K562 (cell line): ENCODE results near the gene ECE2. TPM values are rescaled to one million over a fixed set of nuclear protein-coding genes. Genes with fewer than 3 reads are reported as not detected.

ENCODE experiments used
- FOXK1 ChIP-seq: sonication (generic); formaldehyde crosslinking; IDR thresholded peaks from 2 replicates; pipeline ENCODE4 v1.8.0; 2022; ENCODE audit warnings: missing genetic modification reagents, mild to moderate bottlenecking, borderline replicate concordance
- HDAC1 ChIP-seq, 2 experiments: fragments of 450-650 bp; IDR thresholded peaks; 2 replicates each; pipeline ENCODE4 v1.6.1; 2016 to 2017; ENCODE audit warnings: inconsistent platforms in 1 of 2, mild to moderate bottlenecking in 1 of 2, moderate library complexity in 1 of 2
- HNRNPL ChIP-seq: fragments of 200-400 bp; formaldehyde crosslinking; IDR thresholded peaks from 2 replicates; pipeline ENCODE4 v1.6.1; 2017; ENCODE audit warnings: low read depth, mild to moderate bottlenecking, low read length
- JUNB ChIP-seq: fragments of 450-650 bp; formaldehyde crosslinking; conservative IDR thresholded peaks from 2 replicates; pipeline ENCODE4 v1.4.0; 2020; ENCODE audit warnings: mild to moderate bottlenecking
- KLF1 ChIP-seq: fragments of 450-650 bp; IDR thresholded peaks from 2 replicates; pipeline ENCODE4 v1.6.1; 2016; ENCODE audit warnings: missing genetic modification characterization, missing compliant biosample characterization
- L3MBTL2 ChIP-seq: fragments of 450-650 bp; IDR thresholded peaks from 2 replicates; pipeline ENCODE4 v1.6.1; 2016; ENCODE audit warnings: mild to moderate bottlenecking, moderate library complexity
- MYBL2 ChIP-seq, 2 experiments: fragments of 450-650 bp in 1 of 2; sonication (generic) in 1 of 2; formaldehyde crosslinking in 1 of 2; IDR thresholded peaks; 2 replicates each; pipeline versions ENCODE4 v1.6.1 to v1.8.1; 2017 to 2022; ENCODE audit warnings: borderline replicate concordance in 1 of 2, inconsistent platforms in 1 of 2, low read depth in 1 of 2, mild to moderate bottlenecking in 1 of 2, missing genetic modification reagents in 1 of 2, moderate library complexity in 1 of 2
- PHTF2 ChIP-seq: fragments of 250-450 bp; sonication (Bioruptor Pico); IDR thresholded peaks from 2 replicates; pipeline ENCODE4 v1.5.0; 2021; ENCODE audit warnings: mild to moderate bottlenecking
- SMARCE1 ChIP-seq: fragments of 450-650 bp; IDR thresholded peaks from 2 replicates; pipeline ENCODE4 v1.7.1; 2016; ENCODE audit warnings: mild to moderate bottlenecking
- SNRNP70 ChIP-seq: fragments of 200-400 bp; formaldehyde crosslinking; optimal IDR thresholded peaks from 2 replicates; pipeline ENCODE3; 2017; ENCODE audit warnings: low read depth, low read length
- ZBTB1 ChIP-seq: sonication (generic); formaldehyde crosslinking; IDR thresholded peaks from 2 replicates; pipeline ENCODE4 v1.8.1; 2023; ENCODE audit warnings: missing genetic modification reagents, low read depth, mild to moderate bottlenecking, borderline replicate concordance
- ZNF668 ChIP-seq: fragments of 250-450 bp; sonication (Bioruptor Pico); IDR thresholded peaks from 2 replicates; pipeline ENCODE4 v1.8.0; 2022; ENCODE audit warnings: mild to moderate bottlenecking, inconsistent platforms
- polyA plus RNA-seq, 8 experiments: library from polyadenylated mRNA; depleted of rRNA in 4 of 8; stranded (reverse) in 5 of 8; unstranded in 3 of 8; fragments of >200 nt; fragmentation: Nextera tagmentation in 2 of 8; fragmentation: Illumina TruSeq in 1 of 8; extraction: Ambion mirVana in 2 of 8; extraction: Trizol in 1 of 8; gene quantifications; 2 replicates each; pipeline versions ENCODE4 v1.2.1 to v1.2.3, GENCODE V29; 2011 to 2014; ENCODE audit warnings: inconsistent platforms in 1 of 8, missing spikeins in 1 of 8
- total RNA-seq, 7 experiments: library from RNA; depleted of rRNA in 6 of 7; stranded (reverse); fragments of >200 nt in 6 of 7; fragmentation: Illumina TruSeq in 2 of 7; extraction: Trizol in 2 of 7; gene quantifications; 2 replicates each; pipeline versions ENCODE4 v1.2.1 to v1.2.3, GENCODE V29; 2011 to 2021; ENCODE audit warnings: low replicate concordance in 1 of 7
- TF ChIP-seq, protein P1 (sequence below), 2 experiments: fragments of 450-650 bp; IDR thresholded peaks; 2 replicates each; pipeline ENCODE4 v1.6.1; 2018; ENCODE audit warnings: mild to moderate bottlenecking in 2 of 2, low read depth in 1 of 2; ENCODE audit not compliant: partially characterized antibody in 2 of 2
- TF ChIP-seq, protein P2 (sequence below), 2 experiments: fragments of 150-350 bp in 1 of 2; IDR thresholded peaks; 2 replicates each; pipeline ENCODE4 v1.6.1; 2012 to 2016; ENCODE audit warnings: low read depth in 2 of 2, low read length in 2 of 2, mild to moderate bottlenecking in 1 of 2, moderate library complexity in 1 of 2
- TF ChIP-seq, protein P3 (sequence below): fragments of 450-650 bp; formaldehyde crosslinking; IDR thresholded peaks from 2 replicates; pipeline ENCODE4 v1.4.0; 2022; ENCODE audit warnings: missing genetic modification characterization

ECE2 gene
- total and polyA plus RNA-seq, 9 of the 15 experiments (the other 6 are each of a cell fraction or from before 2014, with no cell fraction given) = not detected

DNA sequence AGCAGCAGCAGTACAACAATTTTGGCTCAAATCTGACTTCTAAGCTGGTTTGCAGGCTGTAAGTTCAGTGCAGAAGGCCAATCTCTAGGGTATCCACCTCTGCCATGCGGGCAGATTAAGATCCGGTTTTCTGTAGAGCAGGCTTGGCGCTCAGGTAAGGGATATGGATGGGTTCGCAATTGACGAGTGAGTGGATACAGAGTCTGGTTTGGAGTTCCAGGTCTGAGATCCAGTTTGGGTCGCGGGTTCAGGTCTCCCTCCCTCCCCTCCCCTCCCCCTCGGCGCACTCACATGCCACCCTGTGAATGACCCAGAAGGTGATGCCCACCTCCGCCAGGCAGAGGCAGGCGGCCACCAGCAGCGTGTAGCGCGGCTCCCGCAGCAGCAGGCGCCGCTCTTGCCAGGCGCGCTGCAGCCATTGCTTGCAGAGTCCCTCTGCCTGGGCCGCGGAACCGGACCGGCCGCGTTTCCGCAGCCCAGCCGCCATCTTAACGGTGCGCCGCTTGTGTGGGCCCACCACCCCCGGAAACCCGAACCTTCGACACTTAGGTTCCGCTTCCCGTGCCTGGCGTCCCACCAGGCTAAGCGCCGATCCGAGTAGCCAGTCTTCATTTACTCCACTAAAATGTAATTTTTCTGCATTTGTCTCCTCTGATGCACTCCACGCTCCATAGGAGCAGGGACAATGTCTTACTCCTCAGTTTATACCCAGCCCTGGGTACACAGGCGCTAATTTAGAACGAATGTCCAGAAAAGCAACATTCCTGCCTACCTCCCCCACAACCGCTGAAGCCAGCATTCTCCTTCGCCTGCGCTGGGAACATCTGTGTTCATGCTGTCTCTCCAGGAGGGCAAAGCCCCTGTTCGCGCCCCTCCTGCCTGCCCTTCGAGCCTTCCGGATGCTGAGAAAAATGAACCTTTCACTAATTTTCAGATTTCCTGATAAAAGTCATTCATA is 27.1 kb upstream of the ECE2 start, which contains the start of gene ALG3 (continued):
- TF ChIP-seq, protein P1, sequence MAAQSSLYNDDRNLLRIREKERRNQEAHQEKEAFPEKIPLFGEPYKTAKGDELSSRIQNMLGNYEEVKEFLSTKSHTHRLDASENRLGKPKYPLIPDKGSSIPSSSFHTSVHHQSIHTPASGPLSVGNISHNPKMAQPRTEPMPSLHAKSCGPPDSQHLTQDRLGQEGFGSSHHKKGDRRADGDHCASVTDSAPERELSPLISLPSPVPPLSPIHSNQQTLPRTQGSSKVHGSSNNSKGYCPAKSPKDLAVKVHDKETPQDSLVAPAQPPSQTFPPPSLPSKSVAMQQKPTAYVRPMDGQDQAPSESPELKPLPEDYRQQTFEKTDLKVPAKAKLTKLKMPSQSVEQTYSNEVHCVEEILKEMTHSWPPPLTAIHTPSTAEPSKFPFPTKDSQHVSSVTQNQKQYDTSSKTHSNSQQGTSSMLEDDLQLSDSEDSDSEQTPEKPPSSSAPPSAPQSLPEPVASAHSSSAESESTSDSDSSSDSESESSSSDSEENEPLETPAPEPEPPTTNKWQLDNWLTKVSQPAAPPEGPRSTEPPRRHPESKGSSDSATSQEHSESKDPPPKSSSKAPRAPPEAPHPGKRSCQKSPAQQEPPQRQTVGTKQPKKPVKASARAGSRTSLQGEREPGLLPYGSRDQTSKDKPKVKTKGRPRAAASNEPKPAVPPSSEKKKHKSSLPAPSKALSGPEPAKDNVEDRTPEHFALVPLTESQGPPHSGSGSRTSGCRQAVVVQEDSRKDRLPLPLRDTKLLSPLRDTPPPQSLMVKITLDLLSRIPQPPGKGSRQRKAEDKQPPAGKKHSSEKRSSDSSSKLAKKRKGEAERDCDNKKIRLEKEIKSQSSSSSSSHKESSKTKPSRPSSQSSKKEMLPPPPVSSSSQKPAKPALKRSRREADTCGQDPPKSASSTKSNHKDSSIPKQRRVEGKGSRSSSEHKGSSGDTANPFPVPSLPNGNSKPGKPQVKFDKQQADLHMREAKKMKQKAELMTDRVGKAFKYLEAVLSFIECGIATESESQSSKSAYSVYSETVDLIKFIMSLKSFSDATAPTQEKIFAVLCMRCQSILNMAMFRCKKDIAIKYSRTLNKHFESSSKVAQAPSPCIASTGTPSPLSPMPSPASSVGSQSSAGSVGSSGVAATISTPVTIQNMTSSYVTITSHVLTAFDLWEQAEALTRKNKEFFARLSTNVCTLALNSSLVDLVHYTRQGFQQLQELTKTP (IDR thresholded peaks at IDR 0.05; ENCODE audit: low read depth in 1 of 2, partially characterized antibody in 2 of 2) = peak in 1 of 2 experiments; percentile 27
- TF ChIP-seq HNRNPL (peak; percentile 89; the same call in 1 of the 2 replicates), SMARCE1 (no peak), PHTF2 (CRISPR knock-in tag) (no peak), L3MBTL2 (no peak), ZNF668 (CRISPR knock-in tag) (no peak), KLF1 (tag) (peak; percentile 65; the same call in 1 of the 2 replicates), FOXK1 (CRISPR knock-in tag) (no peak), SNRNP70 (no peak), MYBL2 (IDR thresholded peaks at IDR 0.05; ENCODE audit: low read depth) (0 out of 2 replicates have a peak, but pooled peaks have one; percentile 12), MYBL2 (CRISPR knock-in tag; IDR thresholded peaks at IDR 0.05; ENCODE audit: borderline replicate concordance) (no peak), JUNB (CRISPR knock-in tag) (no peak), ZBTB1 (CRISPR knock-in tag) (no peak; the same call in 1 of the 2 replicates), HDAC1 (IDR thresholded peaks at IDR 0.05) (peak in 1 of 2 experiments; percentile 98; a peak in 3 of 4 replicates)
- TF ChIP-seq, protein P2, sequence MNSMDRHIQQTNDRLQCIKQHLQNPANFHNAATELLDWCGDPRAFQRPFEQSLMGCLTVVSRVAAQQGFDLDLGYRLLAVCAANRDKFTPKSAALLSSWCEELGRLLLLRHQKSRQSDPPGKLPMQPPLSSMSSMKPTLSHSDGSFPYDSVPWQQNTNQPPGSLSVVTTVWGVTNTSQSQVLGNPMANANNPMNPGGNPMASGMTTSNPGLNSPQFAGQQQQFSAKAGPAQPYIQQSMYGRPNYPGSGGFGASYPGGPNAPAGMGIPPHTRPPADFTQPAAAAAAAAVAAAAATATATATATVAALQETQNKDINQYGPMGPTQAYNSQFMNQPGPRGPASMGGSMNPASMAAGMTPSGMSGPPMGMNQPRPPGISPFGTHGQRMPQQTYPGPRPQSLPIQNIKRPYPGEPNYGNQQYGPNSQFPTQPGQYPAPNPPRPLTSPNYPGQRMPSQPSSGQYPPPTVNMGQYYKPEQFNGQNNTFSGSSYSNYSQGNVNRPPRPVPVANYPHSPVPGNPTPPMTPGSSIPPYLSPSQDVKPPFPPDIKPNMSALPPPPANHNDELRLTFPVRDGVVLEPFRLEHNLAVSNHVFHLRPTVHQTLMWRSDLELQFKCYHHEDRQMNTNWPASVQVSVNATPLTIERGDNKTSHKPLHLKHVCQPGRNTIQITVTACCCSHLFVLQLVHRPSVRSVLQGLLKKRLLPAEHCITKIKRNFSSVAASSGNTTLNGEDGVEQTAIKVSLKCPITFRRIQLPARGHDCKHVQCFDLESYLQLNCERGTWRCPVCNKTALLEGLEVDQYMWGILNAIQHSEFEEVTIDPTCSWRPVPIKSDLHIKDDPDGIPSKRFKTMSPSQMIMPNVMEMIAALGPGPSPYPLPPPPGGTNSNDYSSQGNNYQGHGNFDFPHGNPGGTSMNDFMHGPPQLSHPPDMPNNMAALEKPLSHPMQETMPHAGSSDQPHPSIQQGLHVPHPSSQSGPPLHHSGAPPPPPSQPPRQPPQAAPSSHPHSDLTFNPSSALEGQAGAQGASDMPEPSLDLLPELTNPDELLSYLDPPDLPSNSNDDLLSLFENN (IDR thresholded peaks at IDR 0.05; ENCODE audit: low read depth in 2 of 2, low read length in 2 of 2) = no peak
- TF ChIP-seq, protein P3, sequence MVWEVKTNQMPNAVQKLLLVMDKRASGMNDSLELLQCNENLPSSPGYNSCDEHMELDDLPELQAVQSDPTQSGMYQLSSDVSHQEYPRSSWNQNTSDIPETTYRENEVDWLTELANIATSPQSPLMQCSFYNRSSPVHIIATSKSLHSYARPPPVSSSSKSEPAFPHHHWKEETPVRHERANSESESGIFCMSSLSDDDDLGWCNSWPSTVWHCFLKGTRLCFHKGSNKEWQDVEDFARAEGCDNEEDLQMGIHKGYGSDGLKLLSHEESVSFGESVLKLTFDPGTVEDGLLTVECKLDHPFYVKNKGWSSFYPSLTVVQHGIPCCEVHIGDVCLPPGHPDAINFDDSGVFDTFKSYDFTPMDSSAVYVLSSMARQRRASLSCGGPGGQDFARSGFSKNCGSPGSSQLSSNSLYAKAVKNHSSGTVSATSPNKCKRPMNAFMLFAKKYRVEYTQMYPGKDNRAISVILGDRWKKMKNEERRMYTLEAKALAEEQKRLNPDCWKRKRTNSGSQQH = peak; percentile 80; the same call in 1 of the 2 replicates
